CD4-positive, alpha-beta memory T cell (primary cell): ENCODE measurements around the gene MED16. TPM values are rescaled to one million over a fixed set of nuclear protein-coding genes. Genes with fewer than 3 reads are reported as not detected.

Experiments used
- CTCF ChIA-PET: fragments of 350-600 bp; sonication (Branson Sonifier 250); formaldehyde crosslinking; loops from one replicate; lab custom pipeline; 2021; ENCODE audit warnings: inconsistent platforms; ENCODE audit not compliant: partially characterized antibody; lab: Charles Lee
- POLR2A ChIA-PET: fragments of 350-600 bp; sonication (Branson Sonifier 250); formaldehyde crosslinking; loops from one replicate; lab custom pipeline; 2021; ENCODE audit not compliant: partially characterized antibody; lab: Charles Lee
- DNase-seq, 5 donors: peaks; one replicate each; pipeline versions ENCODE4 v3.0.0 to v3.0.0-alpha.2; 2020 to 2022; ENCODE audit warnings: mixed read lengths in 1 of 5
- H3K27ac ChIP-seq: one replicate; pipeline ENCODE4 v1.7.0; 2013; ENCODE audit warnings: low read depth, low read length
- H3K27me3 ChIP-seq: 2 replicates; pipeline ENCODE4 v1.7.0; 2013; ENCODE audit warnings: mild to moderate bottlenecking, low read length, moderate library complexity; ENCODE audit not compliant: insufficient read depth
- H3K36me3 ChIP-seq: 2 replicates; pipeline ENCODE4 v1.7.0; 2013; ENCODE audit warnings: mild to moderate bottlenecking, low read length, moderate library complexity; ENCODE audit not compliant: insufficient read depth
- H3K4me1 ChIP-seq: 2 replicates; pipeline ENCODE4 v1.7.0; 2013; ENCODE audit warnings: mild to moderate bottlenecking, low read length, moderate library complexity; ENCODE audit not compliant: insufficient read depth
- H3K4me3 ChIP-seq, 2 donors: one replicate each; pipeline ENCODE4 v1.7.0; 2013; ENCODE audit warnings: low read length in 2 of 2, mild to moderate bottlenecking in 1 of 2
- H3K9me3 ChIP-seq, 2 donors: one replicate each; pipeline ENCODE4 v1.7.0; 2013; ENCODE audit warnings: low read length in 2 of 2, control low read depth in 1 of 2; ENCODE audit not compliant: control insufficient read depth in 1 of 2
- H3K27ac Mint-ChIP-seq, 7 donors: one replicate each; pipeline ENCODE4 v1.8.0; 2020 to 2021; ENCODE audit warnings: mixed read lengths in 7 of 7, mild to moderate bottlenecking in 6 of 7, inconsistent platforms in 3 of 7, moderate library complexity in 3 of 7
- H3K27me3 Mint-ChIP-seq, 2 donors: one replicate each; pipeline ENCODE4 v1.8.0; 2020 to 2021; ENCODE audit warnings: mixed read lengths in 2 of 2
- H3K36me3 Mint-ChIP-seq, 2 donors: one replicate each; pipeline ENCODE4 v1.8.0; 2020 to 2021; ENCODE audit warnings: mixed read lengths in 2 of 2, inconsistent platforms in 1 of 2, mild to moderate bottlenecking in 1 of 2
- H3K4me1 Mint-ChIP-seq, 4 donors: one replicate each; pipeline ENCODE4 v1.8.0; 2020 to 2021; ENCODE audit warnings: mixed read lengths in 4 of 4, mild to moderate bottlenecking in 1 of 4
- H3K4me3 Mint-ChIP-seq, 8 donors: one replicate each; pipeline ENCODE4 v1.8.0; 2020 to 2021; ENCODE audit warnings: mixed read lengths in 8 of 8, mild to moderate bottlenecking in 7 of 8, moderate library complexity in 6 of 8, inconsistent platforms in 3 of 8
- H3K9me3 Mint-ChIP-seq, 8 donors: one replicate each; pipeline ENCODE4 v1.8.0; 2020 to 2021; ENCODE audit warnings: mixed read lengths in 8 of 8, mild to moderate bottlenecking in 5 of 8, inconsistent platforms in 3 of 8, moderate library complexity in 1 of 8
- intact Hi-C: fragments of 100-400 bp; cut with micrococcal nuclease; formaldehyde crosslinking; loops from one replicate; pipeline ENCODE4 v1.15.1; 2023
- polyA plus RNA-seq, 2 donors: library from polyadenylated mRNA; unstranded; fragments of 300-500 nt; fragmentation: Illumina TruSeq; gene quantifications; one replicate each; pipeline ENCODE4 v1.2.3, GENCODE V29; 2021
- total RNA-seq, 2 experiments: library from RNA; stranded (reverse); gene quantifications; one replicate each; pipeline ENCODE4 v1.2.3, GENCODE V29; 2021

Gene MED16
- total and polyA plus RNA-seq, 4 experiments from 2014 or later = 48.6 to 125 (median 70.0) TPM

- H3K36me3 ChIP-seq = peaks cover 28% of the 10 kb centered on the region
- Mint-ChIP-seq H3K4me1 (peaks cover 3 to 43% (median 18%) of the 10 kb centered on the region in 4 donors), H3K9me3 (peaks cover 0 to 1% (median 0%) of the 10 kb centered on the region in 8 donors), H3K36me3 (peaks cover 3 to 15% of the 10 kb centered on the region in 2 donors), H3K4me3 (no peak overlapping the region), H3K27ac (peak overlapping the region in 4 of 7 donors; percentile 18 to 61 (median 37)), H3K27me3 (no peaks in the 10 kb centered on the region)
- no peaks in the 10 kb centered on the region for H3K27me3 ChIP-seq
- no peaks in the 10 kb centered on the region for H3K9me3 ChIP-seq
- peaks cover 40% of the 10 kb centered on the region for H3K4me1 ChIP-seq
- H3K27ac ChIP-seq = no peak overlapping the region
- POLR2A ChIA-PET = interaction anchor here (1.3 to 2.9 kb wide), 2 partner anchors 9 to 14 kb away, joined by 4 to 29 read pairs; partner anchors contain the start of genes KISS1R, MED16 and RNU6-9
- intact Hi-C loops = no loop called here
- no peak overlapping the region for H3K4me3 ChIP-seq
- CTCF ChIA-PET = interaction anchor here (0.6 to 1.4 kb wide), 3 partner anchors 13 to 38 kb away, joined by 3 to 4 read pairs (median 3); no protein-coding TSS in a partner anchor
- no peak for DNase-seq
These were observed 9.0 kb upstream of the MED16 start for GRCh38 chr19:902093-902370.

- ChIA-PET CTCF (interaction anchor here (0.6 to 1.1 kb wide), 2 partner anchors 13 to 38 kb away, joined by 3 to 4 read pairs; no protein-coding TSS in a partner anchor), POLR2A (interaction anchor here (2.9 kb wide), 1 partner anchor 8 kb away, joined by 29 read pairs; the partner anchor contains the start of genes MED16 and RNU6-9)
- Histone ChIP-seq H3K27ac (no peak overlapping the region), H3K4me1 (peaks cover 34% of the 10 kb centered on the region), H3K27me3 (no peaks in the 10 kb centered on the region), H3K36me3 (peaks cover 31% of the 10 kb centered on the region), H3K9me3 (no peaks in the 10 kb centered on the region), H3K4me3 (no peak overlapping the region)
- Mint-ChIP-seq H3K9me3 (peaks cover 0 to 1% (median 0%) of the 10 kb centered on the region in 8 donors), H3K27ac (peak overlapping the region in 3 of 7 donors; percentile 29 to 62 (median 57)), H3K36me3 (peaks cover 6 to 19% of the 10 kb centered on the region in 2 donors), H3K27me3 (no peaks in the 10 kb centered on the region), H3K4me3 (no peak overlapping the region), H3K4me1 (peaks cover 2 to 37% (median 12%) of the 10 kb centered on the region in 4 donors)
- no peak for DNase-seq
- intact Hi-C loops = no loop called here
These were observed 8.5 kb upstream of the MED16 start for GRCh38 chr19:901216-902092.

GRCh38 chr19:900302-901111 lies 7.5 kb upstream of the MED16 start:
- Mint-ChIP-seq H3K27me3 (no peaks in the 10 kb centered on the region), H3K36me3 (peaks cover 5 to 19% of the 10 kb centered on the region in 2 donors), H3K27ac (peak overlapping the region in 5 of 7 donors; percentile 19 to 80 (median 78)), H3K4me3 (no peak overlapping the region), H3K9me3 (peaks cover 0 to 1% (median 0%) of the 10 kb centered on the region in 8 donors), H3K4me1 (peaks cover 1 to 35% (median 9%) of the 10 kb centered on the region in 4 donors)
- H3K4me3 ChIP-seq = no peak overlapping the region
- H3K27ac ChIP-seq = no peak overlapping the region
- no peaks in the 10 kb centered on the region for H3K9me3 ChIP-seq
- CTCF ChIA-PET = no interaction called here
- H3K27me3 ChIP-seq = no peaks in the 10 kb centered on the region
- H3K4me1 ChIP-seq = peaks cover 25% of the 10 kb centered on the region
- POLR2A ChIA-PET = interaction anchor here (8.9 kb wide), 1 partner anchor 7 kb away, joined by 252 read pairs; no protein-coding TSS in a partner anchor
- H3K36me3 ChIP-seq = peaks cover 31% of the 10 kb centered on the region
- peak; percentile 42 to 72 (median 48) for DNase-seq
- intact Hi-C loops = no loop called here

- Histone ChIP-seq H3K27ac (no peak overlapping the region), H3K9me3 (no peaks in the 10 kb centered on the region), H3K27me3 (no peaks in the 10 kb centered on the region), H3K36me3 (peaks cover 31% of the 10 kb centered on the region), H3K4me1 (peaks cover 23% of the 10 kb centered on the region), H3K4me3 (no peak overlapping the region)
- intact Hi-C loops = no loop called here
- Mint-ChIP-seq H3K27me3 (no peaks in the 10 kb centered on the region), H3K27ac (peak overlapping the region in 3 of 7 donors; percentile 78 to 80 (median 78)), H3K4me3 (no peak overlapping the region), H3K36me3 (peaks cover 5 to 19% of the 10 kb centered on the region in 2 donors), H3K4me1 (peaks cover 3 to 30% (median 10%) of the 10 kb centered on the region in 4 donors), H3K9me3 (peaks cover 0 to 1% (median 0%) of the 10 kb centered on the region in 8 donors)
- no peak for DNase-seq
- ChIA-PET CTCF (no interaction called here), POLR2A (interaction anchor here (8.9 kb wide), 1 partner anchor 8 kb away, joined by 252 read pairs; no protein-coding TSS in a partner anchor)
These were observed 7.0 kb upstream of the MED16 start for GRCh38 chr19:900043-900301.

GRCh38 chr19:899336-900042 lies 6.5 kb upstream of the MED16 start:
- peaks cover 21% of the 10 kb centered on the region for H3K4me1 ChIP-seq
- H3K4me3 ChIP-seq = no peak overlapping the region
- Mint-ChIP-seq H3K36me3 (peaks cover 5 to 19% of the 10 kb centered on the region in 2 donors), H3K27ac (peak overlapping the region in 3 of 7 donors; percentile 25 to 80 (median 52)), H3K27me3 (no peaks in the 10 kb centered on the region), H3K4me1 (peaks cover 3 to 27% (median 8%) of the 10 kb centered on the region in 4 donors), H3K4me3 (no peak overlapping the region), H3K9me3 (peaks cover 0 to 1% (median 0%) of the 10 kb centered on the region in 8 donors)
- no peak overlapping the region for H3K27ac ChIP-seq
- no peak for DNase-seq
- ChIA-PET POLR2A (interaction anchor here (1.4 to 8.9 kb wide), 3 partner anchors 8 to 36 kb away, joined by 3 to 252 read pairs (median 7); no protein-coding TSS in a partner anchor), CTCF (no interaction called here)
- intact Hi-C loops = no loop called here
- H3K36me3 ChIP-seq = peaks cover 30% of the 10 kb centered on the region
- H3K27me3 ChIP-seq = no peaks in the 10 kb centered on the region
- H3K9me3 ChIP-seq = no peaks in the 10 kb centered on the region

- ChIA-PET CTCF (interaction anchor here (0.9 kb wide), 3 partner anchors 9 to 43 kb away, joined by 3 to 5 read pairs (median 4); no protein-coding TSS in a partner anchor), POLR2A (interaction anchor here (0.9 to 8.9 kb wide), 5 partner anchors 9 to 374 kb away, joined by 3 to 252 read pairs (median 7); no protein-coding TSS in a partner anchor)
- Histone ChIP-seq H3K27ac (no peak overlapping the region), H3K27me3 (no peaks in the 10 kb centered on the region), H3K9me3 (no peaks in the 10 kb centered on the region), H3K4me1 (peaks cover 21% of the 10 kb centered on the region), H3K4me3 (no peak overlapping the region), H3K36me3 (peaks cover 26% of the 10 kb centered on the region)
- Mint-ChIP-seq H3K27me3 (no peaks in the 10 kb centered on the region), H3K9me3 (peaks cover 0 to 1% (median 0%) of the 10 kb centered on the region in 8 donors), H3K4me1 (peaks cover 0 to 29% (median 5%) of the 10 kb centered on the region in 4 donors), H3K4me3 (no peak overlapping the region), H3K27ac (peak overlapping the region in 3 of 7 donors; percentile 51 to 68 (median 53)), H3K36me3 (peaks cover 5 to 16% of the 10 kb centered on the region in 2 donors)
- DNase-seq = peak in 3 of 5 donors; percentile 28 to 55 (median 38)
- intact Hi-C loops = no loop called here
These were observed 5.7 kb upstream of the MED16 start for GRCh38 chr19:898663-899062.
